GM21423 (cell line): ENCODE measurements around the gene FHDC1.
A peak's percentile ranks its signal among the peaks of the same experiment; 100 is the strongest.

ENCODE experiments used
- ATAC-seq: cut with Tn5 transposase; IDR thresholded peaks from one replicate; pipeline ENCODE4 v1.9.1; 2021; ENCODE audit warnings: mild to moderate bottlenecking, moderate library complexity; ENCODE audit not compliant: unreplicated experiment

FHDC1 gene

GRCh38 chr4:153002110-153002509 is 66.0 kb downstream of the FHDC1 start:
- ATAC-seq, result no peak

- ATAC-seq, result no peak
Observed at GRCh38 chr4:153004081-153004850, 68.1 kb downstream of the FHDC1 start.

GRCh38 chr4:153005899-153006381 is 69.8 kb downstream of the FHDC1 start:
- ATAC-seq, result no peak

- peak; percentile 85 for ATAC-seq
Observed at GRCh38 chr4:153008578-153009199, 72.6 kb downstream of the FHDC1 start.

- no peak for ATAC-seq
Observed at GRCh38 chr4:153010146-153010545, 74.0 kb downstream of the FHDC1 start.

- ATAC-seq, result no peak
Observed at GRCh38 chr4:153013202-153013977, 77.3 kb downstream of the FHDC1 start.

- no peak for ATAC-seq
Observed at GRCh38 chr4:153014460-153014859, 78.3 kb downstream of the FHDC1 start.

- no peak for ATAC-seq
Observed at GRCh38 chr4:153016592-153016991, 80.5 kb downstream of the FHDC1 start.

- ATAC-seq, result no peak
Observed at GRCh38 chr4:153018031-153018430, 81.9 kb downstream of the FHDC1 start.

GRCh38 chr4:153018684-153019083 is 82.6 kb downstream of the FHDC1 start:
- ATAC-seq, result no peak

- ATAC-seq, result no peak
Observed at GRCh38 chr4:153019906-153020305, 83.8 kb downstream of the FHDC1 start.

- no peak for ATAC-seq
Observed at GRCh38 chr4:153020457-153020856, 84.3 kb downstream of the FHDC1 start.

- no peak for ATAC-seq
Observed at GRCh38 chr4:153021276-153021675, 85.2 kb downstream of the FHDC1 start.

- ATAC-seq, result no peak
Observed at GRCh38 chr4:153022241-153022715, 86.2 kb downstream of the FHDC1 start.

- no peak for ATAC-seq
Observed at GRCh38 chr4:153023139-153023538, 87.0 kb downstream of the FHDC1 start.

- no peak for ATAC-seq
Observed at GRCh38 chr4:153023692-153024394, 87.7 kb downstream of the FHDC1 start.

GRCh38 chr4:153024466-153024865 is 88.3 kb downstream of the FHDC1 start:
- ATAC-seq, result no peak

- ATAC-seq, result no peak
Observed at GRCh38 chr4:153025406-153025805, 89.3 kb downstream of the FHDC1 start.

- no peak for ATAC-seq
Observed at GRCh38 chr4:153026591-153027346, 90.6 kb downstream of the FHDC1 start.

- no peak for ATAC-seq
Observed at GRCh38 chr4:153027866-153028265, 91.7 kb downstream of the FHDC1 start.
